ENCODE measurements around the gene NUAK2. TPM values are rescaled to one million over a fixed set of nuclear protein-coding genes. Genes with fewer than 3 reads are reported as not detected.
A peak's percentile ranks its signal among the peaks of the same experiment; 100 is the strongest.

Gene NUAK2
- total RNA-seq, 6 experiments from 2014 or later, result 6.3 to 8.2 (median 7.3) TPM

GRCh38 chr1:205317311-205317917, 4.1 kb downstream of the NUAK2 start:
- TF ChIP-seq, protein P1, sequence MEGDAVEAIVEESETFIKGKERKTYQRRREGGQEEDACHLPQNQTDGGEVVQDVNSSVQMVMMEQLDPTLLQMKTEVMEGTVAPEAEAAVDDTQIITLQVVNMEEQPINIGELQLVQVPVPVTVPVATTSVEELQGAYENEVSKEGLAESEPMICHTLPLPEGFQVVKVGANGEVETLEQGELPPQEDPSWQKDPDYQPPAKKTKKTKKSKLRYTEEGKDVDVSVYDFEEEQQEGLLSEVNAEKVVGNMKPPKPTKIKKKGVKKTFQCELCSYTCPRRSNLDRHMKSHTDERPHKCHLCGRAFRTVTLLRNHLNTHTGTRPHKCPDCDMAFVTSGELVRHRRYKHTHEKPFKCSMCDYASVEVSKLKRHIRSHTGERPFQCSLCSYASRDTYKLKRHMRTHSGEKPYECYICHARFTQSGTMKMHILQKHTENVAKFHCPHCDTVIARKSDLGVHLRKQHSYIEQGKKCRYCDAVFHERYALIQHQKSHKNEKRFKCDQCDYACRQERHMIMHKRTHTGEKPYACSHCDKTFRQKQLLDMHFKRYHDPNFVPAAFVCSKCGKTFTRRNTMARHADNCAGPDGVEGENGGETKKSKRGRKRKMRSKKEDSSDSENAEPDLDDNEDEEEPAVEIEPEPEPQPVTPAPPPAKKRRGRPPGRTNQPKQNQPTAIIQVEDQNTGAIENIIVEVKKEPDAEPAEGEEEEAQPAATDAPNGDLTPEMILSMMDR (IDR thresholded peaks at IDR 0.05), result no peak
- peaks cover 17% of the 10 kb centered on the region; the same call in 1 of the 2 replicates for H3K36me3 Mint-ChIP-seq (ENCODE audit: low read depth)
- no peaks in the 10 kb centered on the region; the same call in 1 of the 2 replicates for H3K27me3 Mint-ChIP-seq (ENCODE audit: insufficient read depth)
- H3K9me3 Mint-ChIP-seq, result no peaks in the 10 kb centered on the region
- H3K4me1 Mint-ChIP-seq (ENCODE audit: low read depth), result peaks cover 79% of the 10 kb centered on the region
- H3K4me3 Mint-ChIP-seq, result no peak overlapping the region; the same call in 1 of the 2 replicates
- DNase-seq, result no peak
- peak overlapping the region; percentile 13; the same call in 1 of the 2 replicates for H3K27ac Mint-ChIP-seq

- H3K9me3 Mint-ChIP-seq, result no peaks in the 10 kb centered on the region
- H3K4me3 Mint-ChIP-seq, result no peak overlapping the region
- H3K27ac Mint-ChIP-seq, result 0 out of 2 replicates have a peak overlapping the region, but pooled peaks have one; percentile 6
- TF ChIP-seq, protein P1 (IDR thresholded peaks at IDR 0.05), result no peak
- peaks cover 23% of the 10 kb centered on the region for H3K36me3 Mint-ChIP-seq (ENCODE audit: low read depth)
- H3K27me3 Mint-ChIP-seq (ENCODE audit: insufficient read depth), result no peaks in the 10 kb centered on the region; the same call in 1 of the 2 replicates
- peaks cover 79% of the 10 kb centered on the region for H3K4me1 Mint-ChIP-seq (ENCODE audit: low read depth)
- no peak for DNase-seq
These were observed 5.4 kb downstream of the NUAK2 start for GRCh38 chr1:205316161-205316566.

DNA sequence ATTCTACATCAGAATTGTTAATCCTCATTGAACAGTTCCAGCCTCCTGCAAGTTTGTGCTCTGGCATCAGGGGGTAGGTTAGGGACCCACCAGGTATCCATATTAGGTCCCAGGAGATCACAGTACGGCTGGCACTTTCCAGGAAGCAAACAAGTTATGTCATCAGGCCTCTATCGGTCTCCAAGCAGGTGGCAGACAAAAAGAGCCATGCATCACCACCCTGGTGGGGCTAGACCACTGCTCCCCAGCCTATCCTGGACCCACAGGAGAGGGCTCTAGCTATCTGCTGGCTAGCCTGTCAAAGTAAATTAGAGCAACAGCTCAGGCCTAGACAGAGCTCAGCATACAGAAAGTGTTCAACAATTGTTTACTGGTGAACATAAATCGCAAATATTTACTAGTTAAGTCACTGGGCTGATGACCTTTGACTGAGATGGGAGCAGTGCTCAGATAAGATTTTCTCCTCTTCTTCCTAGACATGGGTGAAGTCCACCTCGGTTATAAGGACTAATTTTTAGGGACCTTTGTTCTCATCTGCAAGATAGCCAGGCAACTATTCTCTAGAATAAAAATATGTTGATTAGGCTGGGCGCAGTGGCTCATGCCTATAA, 6.4 kb downstream of the NUAK2 start:
- Mint-ChIP-seq H3K9me3 (no peaks in the 10 kb centered on the region), H3K4me1 (ENCODE audit: low read depth) (peaks cover 70% of the 10 kb centered on the region), H3K4me3 (no peak overlapping the region), H3K27me3 (ENCODE audit: insufficient read depth) (no peaks in the 10 kb centered on the region; the same call in 1 of the 2 replicates), H3K27ac (peak overlapping the region; percentile 97), H3K36me3 (ENCODE audit: low read depth) (peaks cover 24% of the 10 kb centered on the region)
- no peak for DNase-seq
- TF ChIP-seq, protein P1 (IDR thresholded peaks at IDR 0.05), result no peak

- Mint-ChIP-seq H3K36me3 (ENCODE audit: low read depth) (peaks cover 32% of the 10 kb centered on the region), H3K9me3 (no peaks in the 10 kb centered on the region), H3K4me3 (peak overlapping the region; percentile 83), H3K27ac (peak overlapping the region; percentile 97), H3K4me1 (ENCODE audit: low read depth) (peaks cover 57% of the 10 kb centered on the region), H3K27me3 (ENCODE audit: insufficient read depth) (no peaks in the 10 kb centered on the region; the same call in 1 of the 2 replicates)
- peak; percentile 54 for DNase-seq
- TF ChIP-seq, protein P1 (IDR thresholded peaks at IDR 0.05), result no peak
These were observed 7.8 kb downstream of the NUAK2 start for GRCh38 chr1:205313563-205314308.

- Mint-ChIP-seq H3K4me1 (ENCODE audit: low read depth) (peaks cover 49% of the 10 kb centered on the region), H3K27ac (peak overlapping the region; percentile 97), H3K9me3 (no peaks in the 10 kb centered on the region), H3K27me3 (ENCODE audit: insufficient read depth) (no peaks in the 10 kb centered on the region; the same call in 1 of the 2 replicates), H3K36me3 (ENCODE audit: low read depth) (peaks cover 31% of the 10 kb centered on the region), H3K4me3 (peak overlapping the region; percentile 83)
- no peak for DNase-seq
- TF ChIP-seq, protein P1 (IDR thresholded peaks at IDR 0.05), result no peak
These were observed 8.5 kb downstream of the NUAK2 start for GRCh38 chr1:205312866-205313562.
